ENCODE data around the gene TIGD4.

Gene TIGD4

DNA sequence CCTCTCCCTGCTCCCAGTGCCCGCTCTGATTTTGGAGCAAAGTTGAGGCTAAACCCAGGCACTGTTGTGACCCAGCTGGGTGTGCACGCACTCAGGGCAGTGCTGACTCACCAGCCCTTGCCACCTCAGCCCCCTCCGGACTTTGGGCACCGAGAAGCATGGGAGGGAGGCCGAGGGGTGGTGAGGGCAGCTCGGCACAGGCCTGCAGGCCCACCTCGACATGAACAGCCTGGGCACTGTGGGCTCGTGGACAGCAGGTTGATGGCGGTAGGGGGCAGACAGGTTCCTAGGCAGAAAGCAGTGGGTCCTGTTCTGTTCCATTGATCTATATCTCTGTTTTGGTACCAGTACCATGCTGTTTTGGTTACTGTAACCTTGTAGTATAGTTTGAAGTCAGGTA, 30.9 kb downstream of the TIGD4 start:
- TF ChIP-seq CTCF (conservative IDR thresholded peaks at IDR 0.05; ENCODE audit: low read depth, low read length), result no peak
- Histone ChIP-seq H3K4me1 (ENCODE audit: low read depth, poor library complexity, severe bottlenecking) (no peaks in the 10 kb centered on the region), H3K4me2 (no peak overlapping the region), H3K79me2 (ENCODE audit: insufficient read depth, low read depth) (no peaks in the 10 kb centered on the region), H3K27ac (no peak overlapping the region), H3K36me3 (ENCODE audit: insufficient read depth) (no peaks in the 10 kb centered on the region), H3K27me3 (ENCODE audit: insufficient read depth, low read depth) (no peaks in the 10 kb centered on the region), H3K4me3 (IDR thresholded peaks at IDR 0.05; ENCODE audit: insufficient read depth, low read depth, low read length) (no peak overlapping the region), H3K9ac (no peak overlapping the region), H2AFZ (ENCODE audit: low read depth) (no peak overlapping the region), H4K20me1 (ENCODE audit: insufficient read depth) (no peaks in the 10 kb centered on the region)

DNA sequence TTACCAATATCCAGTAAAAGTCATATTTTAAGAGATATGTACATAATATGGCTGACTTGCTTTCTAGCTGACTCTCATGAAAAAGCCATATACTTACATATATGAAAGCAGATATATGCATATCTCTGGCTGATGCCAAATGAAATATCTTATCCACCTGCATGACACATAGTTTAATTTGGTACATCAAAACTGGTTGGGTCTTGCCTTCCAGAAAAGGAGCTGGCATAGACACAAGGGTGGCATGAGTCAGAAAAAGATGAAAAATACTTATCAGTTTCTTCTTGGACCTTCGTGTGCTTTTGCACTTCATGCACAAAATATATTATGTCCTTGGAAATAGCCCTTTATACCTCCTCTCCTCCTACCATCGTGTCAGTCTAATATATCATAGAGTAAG, 32.1 kb downstream of the TIGD4 start:
- Histone ChIP-seq H3K4me3 (IDR thresholded peaks at IDR 0.05; ENCODE audit: insufficient read depth, low read depth, low read length) (no peak overlapping the region), H2AFZ (ENCODE audit: low read depth) (no peak overlapping the region), H3K27me3 (ENCODE audit: insufficient read depth, low read depth) (no peaks in the 10 kb centered on the region), H3K36me3 (ENCODE audit: insufficient read depth) (no peaks in the 10 kb centered on the region), H3K9ac (no peak overlapping the region), H3K4me1 (ENCODE audit: low read depth, poor library complexity, severe bottlenecking) (no peaks in the 10 kb centered on the region), H3K27ac (no peak overlapping the region), H4K20me1 (ENCODE audit: insufficient read depth) (no peaks in the 10 kb centered on the region), H3K79me2 (ENCODE audit: insufficient read depth, low read depth) (no peaks in the 10 kb centered on the region), H3K4me2 (no peak overlapping the region)
- TF ChIP-seq CTCF (conservative IDR thresholded peaks at IDR 0.05; ENCODE audit: low read depth, low read length), result no peak

GRCh38 chr4:152738827-152739226, 40.7 kb downstream of the TIGD4 start:
- TF ChIP-seq CTCF (conservative IDR thresholded peaks at IDR 0.05; ENCODE audit: low read depth, low read length), result no peak
- Histone ChIP-seq H3K27me3 (ENCODE audit: insufficient read depth, low read depth) (no peaks in the 10 kb centered on the region), H3K79me2 (ENCODE audit: insufficient read depth, low read depth) (no peaks in the 10 kb centered on the region), H3K4me3 (IDR thresholded peaks at IDR 0.05; ENCODE audit: insufficient read depth, low read depth, low read length) (no peak overlapping the region), H3K9ac (no peak overlapping the region), H3K27ac (no peak overlapping the region), H2AFZ (ENCODE audit: low read depth) (no peak overlapping the region), H3K4me2 (no peak overlapping the region), H3K36me3 (ENCODE audit: insufficient read depth) (no peaks in the 10 kb centered on the region), H4K20me1 (ENCODE audit: insufficient read depth) (no peaks in the 10 kb centered on the region), H3K4me1 (ENCODE audit: low read depth, poor library complexity, severe bottlenecking) (peaks cover 4% of the 10 kb centered on the region)

GRCh38 chr4:152735906-152736305, 43.6 kb downstream of the TIGD4 start:
- no peaks in the 10 kb centered on the region for H3K79me2 ChIP-seq (ENCODE audit: insufficient read depth, low read depth)
- H3K9ac ChIP-seq, result no peak overlapping the region
- TF ChIP-seq CTCF (conservative IDR thresholded peaks at IDR 0.05; ENCODE audit: low read depth, low read length), result no peak
- H3K4me3 ChIP-seq (IDR thresholded peaks at IDR 0.05; ENCODE audit: insufficient read depth, low read depth, low read length), result no peak overlapping the region
- H3K27ac ChIP-seq, result no peak overlapping the region
- no peaks in the 10 kb centered on the region for H4K20me1 ChIP-seq (ENCODE audit: insufficient read depth)
- H3K27me3 ChIP-seq (ENCODE audit: insufficient read depth, low read depth), result no peaks in the 10 kb centered on the region
- peaks cover 7% of the 10 kb centered on the region for H3K4me1 ChIP-seq (ENCODE audit: low read depth, poor library complexity, severe bottlenecking)
- H2AFZ ChIP-seq (ENCODE audit: low read depth), result no peak overlapping the region
- no peak overlapping the region for H3K4me2 ChIP-seq
- H3K36me3 ChIP-seq (ENCODE audit: insufficient read depth), result no peaks in the 10 kb centered on the region

Data from KMS-11 (cell line).